Colonic mucosa (tissue), 4 donors: ENCODE measurements around the gene ALDH4A1. TPM values are rescaled to one million over a fixed set of nuclear protein-coding genes. Genes with fewer than 3 reads are reported as not detected.

ENCODE experiments used
- DNase-seq: peaks from one replicate; pipeline ENCODE4 v3.0.0-alpha.2; 2020
- H3K27ac ChIP-seq: fragments of 200-600 bp; one replicate; pipeline ENCODE4 v1.8.0; 2021
- H3K27me3 ChIP-seq: fragments of 200-600 bp; one replicate; pipeline ENCODE4 v1.8.0; 2021
- H3K36me3 ChIP-seq: fragments of 200-600 bp; one replicate; pipeline ENCODE4 v1.8.0; 2021
- H3K4me1 ChIP-seq: fragments of 200-600 bp; one replicate; pipeline ENCODE4 v1.8.0; 2021; ENCODE audit warnings: mild to moderate bottlenecking
- H3K4me3 ChIP-seq: fragments of 200-600 bp; one replicate; pipeline ENCODE4 v1.8.0; 2021
- H3K9ac ChIP-seq, 2 donors: one replicate each; pipeline ENCODE4 v1.7.0; 2013; ENCODE audit warnings: control low read depth in 2 of 2, low read depth in 2 of 2, low read length in 2 of 2
- H3K9me3 ChIP-seq: fragments of 200-600 bp; one replicate; pipeline ENCODE4 v1.8.0; 2021
- intact Hi-C: fragments of 100-400 bp; cut with DNase I; formaldehyde crosslinking; loops from one replicate; pipeline ENCODE4 v1.14.1; 2022
- total RNA-seq, 2 donors: library from RNA; stranded (reverse); fragmentation: NEBNext Ultra II Directional in 1 of 2; extraction: Animal tissue kit (Norgen Biotek cat#: 25700) in 1 of 2; gene quantifications; one replicate each; pipeline ENCODE4 v1.2.1, GENCODE V29; 2021
- TF ChIP-seq, protein P1 (sequence below): fragments of 200-600 bp; IDR thresholded peaks from one replicate; pipeline ENCODE4 v1.8.0; 2022; ENCODE audit warnings: antibody characterized with exemption, mild to moderate bottlenecking
- donor health status: healthy.
- donor health status: DM: no; HTN: no; CAD: no.
- donor health status: DM: no; HTN: no; CAD: no.

The ALDH4A1 gene
- total RNA-seq, 2 donors from 2014 or later, result 7.9 to 13.0 TPM

DNA sequence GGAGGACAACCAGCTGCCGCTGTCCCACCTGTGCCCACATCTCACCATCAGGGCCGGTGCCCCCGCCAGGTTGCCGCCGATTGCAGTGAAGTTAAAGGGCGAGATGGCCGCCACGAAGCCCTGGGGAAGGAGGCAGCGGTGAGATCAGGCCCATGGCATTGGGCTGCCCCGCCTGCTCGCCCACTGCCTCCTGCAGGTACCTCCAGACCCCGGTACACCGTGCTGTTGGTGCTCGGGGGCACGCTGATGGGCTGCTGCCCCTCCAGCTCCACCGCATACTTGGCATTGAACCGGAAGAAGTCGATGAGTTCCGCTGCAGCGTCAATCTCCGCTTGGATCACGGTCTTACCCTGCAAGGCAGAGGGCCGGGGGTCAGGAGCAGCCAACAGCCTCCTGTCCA is 19.3 kb downstream of the ALDH4A1 start:
- Histone ChIP-seq H3K27me3 (no peaks in the 10 kb centered on the region), H3K27ac (no peak overlapping the region), H3K9ac (no peak overlapping the region), H3K4me3 (no peak overlapping the region), H3K9me3 (no peaks in the 10 kb centered on the region), H3K36me3 (no peaks in the 10 kb centered on the region), H3K4me1 (no peaks in the 10 kb centered on the region)
- intact Hi-C loops, result no loop called here
- TF ChIP-seq, protein P1, sequence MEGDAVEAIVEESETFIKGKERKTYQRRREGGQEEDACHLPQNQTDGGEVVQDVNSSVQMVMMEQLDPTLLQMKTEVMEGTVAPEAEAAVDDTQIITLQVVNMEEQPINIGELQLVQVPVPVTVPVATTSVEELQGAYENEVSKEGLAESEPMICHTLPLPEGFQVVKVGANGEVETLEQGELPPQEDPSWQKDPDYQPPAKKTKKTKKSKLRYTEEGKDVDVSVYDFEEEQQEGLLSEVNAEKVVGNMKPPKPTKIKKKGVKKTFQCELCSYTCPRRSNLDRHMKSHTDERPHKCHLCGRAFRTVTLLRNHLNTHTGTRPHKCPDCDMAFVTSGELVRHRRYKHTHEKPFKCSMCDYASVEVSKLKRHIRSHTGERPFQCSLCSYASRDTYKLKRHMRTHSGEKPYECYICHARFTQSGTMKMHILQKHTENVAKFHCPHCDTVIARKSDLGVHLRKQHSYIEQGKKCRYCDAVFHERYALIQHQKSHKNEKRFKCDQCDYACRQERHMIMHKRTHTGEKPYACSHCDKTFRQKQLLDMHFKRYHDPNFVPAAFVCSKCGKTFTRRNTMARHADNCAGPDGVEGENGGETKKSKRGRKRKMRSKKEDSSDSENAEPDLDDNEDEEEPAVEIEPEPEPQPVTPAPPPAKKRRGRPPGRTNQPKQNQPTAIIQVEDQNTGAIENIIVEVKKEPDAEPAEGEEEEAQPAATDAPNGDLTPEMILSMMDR, result no peak
- no peak for DNase-seq

DNA sequence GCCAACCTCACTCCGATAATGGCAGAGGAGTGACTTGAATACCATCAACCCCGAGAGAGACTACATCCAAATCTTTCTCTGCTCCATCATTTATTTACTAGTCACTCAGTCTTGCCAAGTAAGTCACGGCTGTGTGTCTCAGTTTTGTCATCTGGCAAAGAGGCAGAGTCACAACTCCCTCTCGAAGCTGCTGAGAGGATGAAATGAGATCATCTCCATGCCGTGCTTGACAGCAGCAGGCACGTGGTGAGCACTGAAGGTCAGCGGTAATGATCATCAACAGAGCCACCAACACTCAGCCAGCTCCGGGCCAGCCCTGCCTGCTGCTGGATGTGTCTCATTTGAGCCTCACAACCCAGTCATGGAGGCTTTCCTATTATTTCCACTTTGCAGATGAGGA is 19.9 kb downstream of the ALDH4A1 start:
- Histone ChIP-seq H3K27me3 (no peaks in the 10 kb centered on the region), H3K4me3 (no peak overlapping the region), H3K4me1 (no peaks in the 10 kb centered on the region), H3K36me3 (no peaks in the 10 kb centered on the region), H3K27ac (no peak overlapping the region), H3K9ac (no peak overlapping the region), H3K9me3 (no peaks in the 10 kb centered on the region)
- TF ChIP-seq, protein P1, result no peak
- intact Hi-C loops, result no loop called here
- DNase-seq, result no peak

DNA sequence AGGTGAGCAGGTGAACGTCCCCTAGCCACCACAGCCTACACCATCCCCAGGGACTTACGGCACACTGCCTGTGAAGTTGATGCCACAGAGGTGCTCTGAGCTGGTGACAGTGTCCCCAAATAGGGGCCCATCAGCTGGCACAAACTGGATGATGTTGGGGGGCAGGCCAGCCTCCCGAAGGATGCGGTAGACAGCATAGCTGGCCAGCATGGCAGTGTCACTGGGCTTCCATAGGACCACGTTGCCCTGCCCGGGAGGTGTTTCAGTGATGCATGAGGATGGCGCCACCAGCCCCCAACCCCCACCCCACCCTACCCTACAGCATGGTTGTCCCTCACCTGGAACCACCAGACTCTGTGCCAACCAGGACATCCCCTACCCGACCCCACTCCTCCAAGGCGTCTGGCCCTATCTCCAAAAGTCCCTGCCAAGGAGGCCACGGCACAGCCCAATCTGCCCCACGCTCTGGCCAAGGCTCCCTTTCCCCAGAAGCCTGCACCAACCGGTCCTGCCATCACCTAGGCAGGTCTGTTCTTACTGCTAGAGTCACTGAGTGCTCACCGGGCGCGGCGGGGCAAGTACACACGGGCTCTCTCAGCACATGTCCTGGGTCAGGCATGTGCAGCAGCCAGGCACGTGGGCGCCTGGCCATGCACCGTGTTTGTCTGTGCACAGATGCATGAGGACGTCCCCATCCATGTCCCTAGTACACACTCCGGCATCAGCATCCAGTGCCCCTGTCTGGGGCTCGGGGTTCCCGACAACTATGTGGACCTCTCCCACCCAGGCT is 20.5 kb downstream of the ALDH4A1 start:
- Histone ChIP-seq H3K4me1 (no peaks in the 10 kb centered on the region), H3K4me3 (no peak overlapping the region), H3K27me3 (no peaks in the 10 kb centered on the region), H3K36me3 (no peaks in the 10 kb centered on the region), H3K9me3 (no peaks in the 10 kb centered on the region), H3K9ac (no peak overlapping the region), H3K27ac (no peak overlapping the region)
- no peak for DNase-seq
- intact Hi-C loops, result no loop called here
- TF ChIP-seq, protein P1, result no peak

DNA sequence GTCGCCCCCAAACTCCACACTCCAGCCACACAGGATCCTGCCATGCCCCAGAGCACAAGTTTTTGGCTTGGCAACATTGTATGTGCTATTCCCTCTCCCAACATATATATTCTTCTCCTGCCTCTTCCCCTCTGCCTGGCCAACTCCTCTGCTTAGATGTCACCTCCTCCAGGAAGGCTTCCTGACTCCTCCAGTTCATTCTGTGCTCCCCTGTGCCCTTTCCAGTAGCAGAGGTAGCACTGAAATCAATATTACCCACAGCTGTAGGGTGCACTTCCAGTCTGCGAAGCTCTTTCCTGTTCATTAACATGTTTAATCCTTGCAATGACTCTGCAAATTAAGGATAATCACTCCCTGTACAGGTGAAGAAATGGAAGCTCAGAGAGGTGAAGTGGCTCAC is 21.2 kb downstream of the ALDH4A1 start:
- Histone ChIP-seq H3K9ac (no peak overlapping the region), H3K36me3 (no peaks in the 10 kb centered on the region), H3K4me3 (no peak overlapping the region), H3K27ac (no peak overlapping the region), H3K9me3 (no peaks in the 10 kb centered on the region), H3K4me1 (no peaks in the 10 kb centered on the region), H3K27me3 (no peaks in the 10 kb centered on the region)
- TF ChIP-seq, protein P1, result no peak
- intact Hi-C loops, result no loop called here
- DNase-seq, result no peak

DNA sequence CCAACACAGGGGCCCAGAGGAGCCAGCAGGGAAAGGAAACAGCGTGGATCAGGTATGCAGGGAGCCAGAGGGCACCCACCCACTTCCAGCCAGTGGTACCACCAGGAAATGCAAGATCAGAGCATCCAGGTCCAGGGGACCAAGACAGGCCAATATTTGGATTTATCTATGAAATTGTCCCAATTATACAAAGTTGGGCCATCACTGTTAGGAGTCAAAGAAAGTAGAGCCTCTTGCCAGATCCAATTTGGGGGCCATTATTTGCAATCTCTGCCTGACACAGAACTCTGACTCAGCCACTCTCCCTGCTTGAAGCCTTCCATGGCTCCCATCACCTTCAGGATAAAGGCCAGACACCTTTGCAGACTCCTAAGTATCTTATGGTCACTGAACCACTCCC is 21.8 kb downstream of the ALDH4A1 start:
- TF ChIP-seq, protein P1, result no peak
- no peak overlapping the region for H3K9ac ChIP-seq
- no peak for DNase-seq
- H3K4me1 ChIP-seq, result no peaks in the 10 kb centered on the region
- no peaks in the 10 kb centered on the region for H3K9me3 ChIP-seq
- no peaks in the 10 kb centered on the region for H3K36me3 ChIP-seq
- H3K27ac ChIP-seq, result no peak overlapping the region
- no peak overlapping the region for H3K4me3 ChIP-seq
- H3K27me3 ChIP-seq, result no peaks in the 10 kb centered on the region
- intact Hi-C loops, result no loop called here
